HCT116 (cell line): ENCODE measurements around the gene PTPN13. TPM values are rescaled to one million over a fixed set of nuclear protein-coding genes. Genes with fewer than 3 reads are reported as not detected.

Experiments
- ATAC-seq: fragments of 200-7000 bp; cut with Tn5 transposase; 2 replicates; pipeline ENCODE4 v1.9.1; 2020; ENCODE audit warnings: mild to moderate bottlenecking, moderate library complexity
- BruUV-seq: library from RNA; stranded (reverse); fragments of 400-500 nt; replicated peaks from 2 replicates; lab custom pipeline; 2021; lab: Mats Ljungman, UMichigan
- CTCF ChIA-PET: fragments of 300-600 bp; sonication (Branson Sonifier 250); formaldehyde crosslinking; loops from one replicate; lab custom pipeline; 2021; ENCODE audit warnings: antibody characterized with exemption; lab: Charles Lee
- POLR2A ChIA-PET: fragments of 300-600, 350-600 bp; sonication (Branson Sonifier 250); formaldehyde crosslinking; loops from one replicate; lab custom pipeline; 2021; ENCODE audit warnings: antibody characterized with exemption; lab: Charles Lee
- RAD21 ChIA-PET, 2 experiments: fragments of 300-600 bp; sonication (Branson Sonifier 250); formaldehyde crosslinking; loops; one replicate each; lab custom pipeline; 2023; ENCODE audit warnings: low total read pairs in 2 of 2; ENCODE audit not compliant: uncharacterized antibody in 2 of 2, unreplicated experiment in 2 of 2, low non-redundant PET in 1 of 2; lab: Charles Lee
- DNase-seq: peaks from one replicate; pipeline ENCODE4 v3.0.0-alpha.2; 2010; ENCODE audit warnings: low read depth, low spot score
- H2AFZ ChIP-seq: fragments of 200-600 bp; shearing (Covaris generic), sonication (generic); 2 replicates; pipeline ENCODE4 v1.6.1; 2017; ENCODE audit warnings: low read depth, mixed run types, mixed read lengths, antibody characterized with exemption, low read length; ENCODE audit not compliant: poor library complexity, severe bottlenecking
- H3K27ac ChIP-seq: 2 replicates; pipeline ENCODE4 v1.5.1; 2012; ENCODE audit warnings: low read depth, low read length
- H3K27me3 ChIP-seq: fragments of 200-600 bp; sonication (generic); 2 replicates; pipeline ENCODE4 v1.6.1; 2016; ENCODE audit warnings: mixed run types, low read length, mixed read lengths; ENCODE audit not compliant: insufficient read depth
- H3K36me3 ChIP-seq, 2 experiments: fragments of 200-500 bp in 1 of 2; fragments of 200-600 bp in 1 of 2; sonication (Bioruptor generic) in 1 of 2; sonication (generic) in 1 of 2; 2 replicates each; pipeline versions ENCODE4 v1.5.1 to v1.6.1; 2014 to 2016; ENCODE audit warnings: low read length in 2 of 2, inconsistent platforms in 1 of 2, mixed read lengths in 1 of 2, mixed run types in 1 of 2; ENCODE audit not compliant: insufficient read depth in 2 of 2, control insufficient read depth in 1 of 2
- H3K4me1 ChIP-seq, 2 experiments: fragments of 200-600 bp in 1 of 2; sonication (generic) in 1 of 2; 2 replicates each; pipeline versions ENCODE4 v1.5.1 to v1.6.1; 2012 to 2017; ENCODE audit warnings: low read length in 2 of 2, inconsistent platforms in 1 of 2, mild to moderate bottlenecking in 1 of 2, mixed read lengths in 1 of 2, mixed run types in 1 of 2, moderate library complexity in 1 of 2; ENCODE audit not compliant: insufficient read depth in 2 of 2, control insufficient read depth in 1 of 2
- H3K4me2 ChIP-seq: fragments of 200-600 bp; sonication (generic); 2 replicates; pipeline ENCODE4 v1.6.1; 2017; ENCODE audit warnings: mixed run types, low read length, mixed read lengths
- H3K4me3 ChIP-seq, 2 experiments: fragments of 200-600 bp in 1 of 2; sonication (generic) in 1 of 2; replicated peaks in 1 of 2; 2 replicates each; pipeline ENCODE4 v1.5.1; 2011 to 2016; ENCODE audit warnings: low read length in 2 of 2, control low read depth in 1 of 2, low read depth in 1 of 2, mild to moderate bottlenecking in 1 of 2, mixed read lengths in 1 of 2, mixed run types in 1 of 2
- H3K79me2 ChIP-seq: fragments of 200-600 bp; sonication (generic); 2 replicates; pipeline ENCODE4 v1.6.1; 2017; ENCODE audit warnings: mild to moderate bottlenecking, mixed run types, low read length, moderate library complexity, mixed read lengths; ENCODE audit not compliant: insufficient read depth
- H3K9ac ChIP-seq: fragments of 200-600 bp; sonication (generic); 2 replicates; pipeline ENCODE4 v1.6.1; 2016; ENCODE audit warnings: low read length, mixed read lengths
- H3K9me2 ChIP-seq: fragments of 200-600 bp; sonication (generic), shearing (Covaris generic); 2 replicates; pipeline ENCODE4 v1.6.1; 2017; ENCODE audit warnings: mixed run types, mild to moderate bottlenecking, moderate library complexity; ENCODE audit not compliant: insufficient read depth
- H3K9me3 ChIP-seq, 2 experiments: fragments of 200-500 bp in 1 of 2; fragments of 200-600 bp in 1 of 2; sonication (Bioruptor generic) in 1 of 2; sonication (generic) in 1 of 2; 2 replicates each; pipeline ENCODE4 v1.6.1; 2014 to 2017; ENCODE audit warnings: low read length in 2 of 2, mixed read lengths in 2 of 2, inconsistent platforms in 1 of 2, low read depth in 1 of 2, mild to moderate bottlenecking in 1 of 2, mixed run types in 1 of 2, moderate library complexity in 1 of 2; ENCODE audit not compliant: control insufficient read depth in 1 of 2, insufficient read depth in 1 of 2
- H4K20me1 ChIP-seq: fragments of 200-600 bp; sonication (generic), shearing (Covaris generic); 2 replicates; pipeline ENCODE4 v1.6.1; 2017; ENCODE audit warnings: mixed run types, mild to moderate bottlenecking, moderate library complexity; ENCODE audit not compliant: insufficient read depth
- ATF3 ChIP-seq: IDR thresholded peaks from 2 replicates; pipeline ENCODE4 v1.6.1; 2012
- ELF1 ChIP-seq: IDR thresholded peaks from 2 replicates; pipeline ENCODE4 v1.6.1; 2012; ENCODE audit warnings: low read depth, borderline replicate concordance
- JUND ChIP-seq: IDR thresholded peaks from 2 replicates; pipeline ENCODE4 v1.6.1; 2012
- POLR2A ChIP-seq: IDR thresholded peaks from 2 replicates; pipeline ENCODE4 v1.7.0; 2011; ENCODE audit warnings: borderline replicate concordance; ENCODE audit not compliant: insufficient read depth, insufficient read length; ENCODE audit errors: extremely low read depth
- POLR2AphosphoS5 ChIP-seq: IDR thresholded peaks from 2 replicates; pipeline ENCODE4 v1.6.1; 2011; ENCODE audit warnings: mild to moderate bottlenecking, low read depth, low read length, moderate library complexity
- TCF7L2 ChIP-seq: IDR thresholded peaks from 2 replicates; pipeline ENCODE4 v1.7.0; 2011; ENCODE audit warnings: borderline replicate concordance, inconsistent platforms; ENCODE audit not compliant: insufficient read depth, insufficient read length; ENCODE audit errors: extremely low read depth
- YY1 ChIP-seq: IDR thresholded peaks from 2 replicates; pipeline ENCODE4 v1.6.1; 2011; ENCODE audit warnings: low read length, low read depth, moderate library complexity, mild to moderate bottlenecking; ENCODE audit not compliant: insufficient replicate concordance; ENCODE audit errors: extremely low read depth
- ZBTB33 ChIP-seq: IDR thresholded peaks from 2 replicates; pipeline ENCODE4 v1.6.1; 2011; ENCODE audit warnings: mild to moderate bottlenecking, low read length, moderate library complexity; ENCODE audit not compliant: insufficient replicate concordance; ENCODE audit errors: extremely low read depth
- ZNF274 ChIP-seq: fragments of 200-500 bp; sonication (Bioruptor generic); IDR thresholded peaks from 2 replicates; pipeline ENCODE4 v1.6.1; 2014; ENCODE audit warnings: mild to moderate bottlenecking, low read depth, low read length, inconsistent platforms
- intact Hi-C: fragments of 100-400 bp; cut with micrococcal nuclease; formaldehyde crosslinking; loops from 2 replicates; pipeline ENCODE4 v1.10.0; 2022
- total RNA-seq: library from RNA; stranded (reverse); gene quantifications from one replicate; pipeline ENCODE4 v1.2.1, GENCODE V29; 2021; ENCODE audit not compliant: unreplicated experiment

Gene PTPN13
- total RNA-seq, 1 experiment from 2014 or later = 14.6 TPM

DNA sequence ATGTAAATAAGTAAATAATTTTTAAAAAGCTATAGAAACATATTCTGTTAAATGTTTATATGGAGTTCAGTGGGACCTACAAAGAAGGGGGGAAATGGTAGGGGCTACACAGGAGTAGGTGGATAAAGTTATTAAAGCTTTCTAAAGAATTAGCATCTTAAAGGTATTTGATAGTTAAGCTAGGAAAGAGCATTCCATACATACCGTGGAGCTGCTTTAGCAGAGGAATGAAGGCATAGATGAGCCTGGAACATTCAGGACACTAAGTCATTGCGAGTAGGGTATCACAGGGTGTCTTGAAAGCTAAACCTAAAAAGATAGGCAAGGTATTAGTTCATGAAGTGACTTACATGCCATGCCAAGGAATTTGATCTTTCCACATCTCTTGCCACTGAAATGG is 194.7 kb downstream of the PTPN13 start:
- POLR2A ChIA-PET = no interaction called here

More for the DNA sequence above, 194.7 kb downstream of the PTPN13 start:
- no peaks in the 10 kb centered on the region for H3K4me1 ChIP-seq
- no peak for ATAC-seq
- TF ChIP-seq JUND (no peak), ZBTB33 (no peak), ATF3 (no peak), ELF1 (no peak), POLR2A (no peak), ZNF274 (no peak), TCF7L2 (no peak), YY1 (no peak), POLR2AphosphoS5 (no peak)
- TF ChIP-seq, all 23 proteins: peak for 0
- Histone ChIP-seq H3K27ac (no peak overlapping the region), H3K9ac (no peak overlapping the region), H3K4me2 (no peak overlapping the region), H3K4me3 (no peak overlapping the region), H3K27me3 (no peaks in the 10 kb centered on the region), H3K79me2 (no peaks in the 10 kb centered on the region), H3K9me3 (no peaks in the 10 kb centered on the region), H3K36me3 (no peaks in the 10 kb centered on the region), H3K9me2 (no peaks in the 10 kb centered on the region), H2AFZ (no peak overlapping the region), H4K20me1 (no peaks in the 10 kb centered on the region)
- ChIA-PET RAD21 (no interaction called here), CTCF (no interaction called here)
- intact Hi-C loops = no loop called here
- BruUV-seq = no TSS peak
- no peak for DNase-seq
